Activated naive CD8-positive, alpha-beta T cell treated with anti-CD3 and anti-CD28 coated beads, Interleukin-2, amount 50 U/mL, for 16 hours (primary cell): ENCODE data around the gene C19orf12.

ENCODE experiments used
- DNase-seq: peaks from one replicate; pipeline ENCODE4 v3.0.0-alpha.2; 2020; ENCODE audit warnings: low read depth, low spot score

The C19orf12 gene

DNA sequence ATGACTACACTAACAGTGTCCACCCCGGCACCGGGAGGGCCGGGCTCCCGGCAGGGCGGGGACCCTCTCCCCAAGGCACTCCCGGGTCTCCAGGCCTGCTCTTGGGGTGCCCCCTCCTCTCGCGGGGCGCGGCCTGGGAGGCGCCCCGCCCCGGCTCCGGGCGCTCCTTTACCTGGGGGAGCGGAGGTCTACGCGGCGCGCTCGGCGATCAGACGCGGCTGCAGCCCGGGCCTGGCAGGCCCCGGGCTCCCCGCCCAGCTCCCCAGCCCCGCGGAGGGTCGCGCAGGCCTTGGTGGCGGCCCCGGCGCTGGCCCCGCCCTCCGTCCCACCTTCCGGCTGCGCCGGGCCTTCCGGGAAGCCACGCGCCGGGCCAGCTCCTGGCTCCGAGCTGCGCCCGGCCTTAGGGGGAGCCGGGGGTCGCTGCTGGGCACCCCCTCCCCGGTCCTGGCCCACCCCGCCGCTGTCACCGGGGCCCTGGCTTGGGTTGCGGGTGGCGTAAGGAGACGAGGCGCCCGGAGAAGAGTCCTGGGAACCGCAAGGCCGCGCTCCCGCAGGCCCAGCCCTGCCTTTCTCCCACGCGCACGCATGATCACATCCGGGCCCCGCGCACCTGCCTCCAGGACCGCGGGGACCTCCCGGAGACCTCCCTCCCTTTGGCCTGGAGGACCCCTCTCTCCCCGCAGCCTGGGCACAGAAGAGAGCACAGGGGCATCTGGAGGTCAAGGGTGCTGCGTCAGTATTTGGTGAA is at the start of gene C19orf12:
Gene C19orf12 (minus strand): TSS at position 309 of the 748 bp plus-strand sequence. CDS start 6,848 bp downstream, outside the sequence.
- DNase-seq, result peak; percentile 27

DNA sequence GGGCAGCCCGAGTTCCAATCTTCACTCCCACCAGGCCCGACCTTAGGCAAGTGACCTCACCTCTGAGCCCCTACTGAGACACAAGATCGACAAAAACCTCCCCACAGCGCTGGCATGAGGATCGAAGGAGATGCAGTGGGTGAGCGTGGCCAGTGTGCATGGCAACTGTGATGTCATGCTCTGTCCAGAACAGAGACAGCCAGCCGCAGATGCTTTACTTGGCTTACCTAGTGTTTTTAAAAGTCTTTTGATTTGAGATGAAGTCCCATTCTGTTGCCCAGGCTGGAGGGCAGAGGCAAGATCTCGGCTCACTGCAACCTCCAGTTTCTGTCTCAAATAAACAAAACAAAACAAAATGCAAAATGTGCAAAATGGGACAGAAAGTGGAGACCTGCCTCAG is 49.3 kb upstream of the C19orf12 start:
- no peak for DNase-seq

DNA sequence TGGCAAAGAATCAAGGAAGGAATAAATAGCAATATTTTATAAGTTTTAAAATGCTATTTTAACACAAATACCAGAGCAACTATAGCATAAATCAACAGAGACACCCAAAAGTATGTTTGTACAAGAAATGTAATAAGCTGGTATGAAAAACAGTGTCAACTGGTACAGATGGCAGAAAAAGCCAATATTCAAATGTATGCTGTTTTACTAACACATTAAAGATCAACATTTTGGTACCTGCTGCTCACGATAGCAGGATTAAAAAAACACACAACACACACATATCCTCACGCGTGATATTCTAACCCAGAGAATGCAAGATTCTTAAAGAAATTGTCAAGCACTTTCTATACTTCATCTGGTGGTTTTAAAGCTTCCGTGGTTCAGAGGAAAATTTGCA is 48.1 kb upstream of the C19orf12 start:
- no peak for DNase-seq

GRCh38 chr19:29761575-29762232 is 46.6 kb upstream of the C19orf12 start:
- no peak for DNase-seq

- DNase-seq, result no peak
Measured at GRCh38 chr19:29760752-29761502, 45.9 kb upstream of the C19orf12 start.

- no peak for DNase-seq
Measured at GRCh38 chr19:29759359-29759758, 44.3 kb upstream of the C19orf12 start.

GRCh38 chr19:29758863-29759262 is 43.8 kb upstream of the C19orf12 start:
- no peak for DNase-seq

GRCh38 chr19:29757551-29757950 is 42.5 kb upstream of the C19orf12 start:
- no peak for DNase-seq

GRCh38 chr19:29753934-29754305 is 38.9 kb upstream of the C19orf12 start:
- no peak for DNase-seq

- no peak for DNase-seq
Measured at GRCh38 chr19:29753190-29753933, 38.3 kb upstream of the C19orf12 start.

- no peak for DNase-seq
Measured at GRCh38 chr19:29752450-29753025, 37.5 kb upstream of the C19orf12 start.

DNA sequence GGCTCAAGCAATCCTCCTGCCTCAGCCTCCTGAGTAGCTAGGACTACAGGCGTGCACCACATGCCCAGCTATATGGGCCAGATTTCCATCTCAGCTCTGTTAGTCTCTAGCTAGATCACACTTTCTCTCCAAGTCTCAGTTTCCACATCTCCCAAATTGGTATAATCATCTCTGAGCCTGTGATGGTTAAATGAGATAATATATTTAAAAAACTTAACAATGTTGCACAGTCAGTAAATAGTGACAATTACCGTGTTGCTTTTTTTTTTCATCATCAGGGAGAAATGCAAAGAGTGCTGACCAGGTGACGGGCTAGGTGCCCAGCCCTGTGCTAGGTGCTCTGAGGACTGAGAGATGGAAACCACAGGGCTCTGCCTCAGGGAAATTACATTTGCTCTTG is 36.9 kb upstream of the C19orf12 start:
- no peak for DNase-seq

GRCh38 chr19:29750001-29750400 is 34.9 kb upstream of the C19orf12 start:
- DNase-seq, result no peak

DNA sequence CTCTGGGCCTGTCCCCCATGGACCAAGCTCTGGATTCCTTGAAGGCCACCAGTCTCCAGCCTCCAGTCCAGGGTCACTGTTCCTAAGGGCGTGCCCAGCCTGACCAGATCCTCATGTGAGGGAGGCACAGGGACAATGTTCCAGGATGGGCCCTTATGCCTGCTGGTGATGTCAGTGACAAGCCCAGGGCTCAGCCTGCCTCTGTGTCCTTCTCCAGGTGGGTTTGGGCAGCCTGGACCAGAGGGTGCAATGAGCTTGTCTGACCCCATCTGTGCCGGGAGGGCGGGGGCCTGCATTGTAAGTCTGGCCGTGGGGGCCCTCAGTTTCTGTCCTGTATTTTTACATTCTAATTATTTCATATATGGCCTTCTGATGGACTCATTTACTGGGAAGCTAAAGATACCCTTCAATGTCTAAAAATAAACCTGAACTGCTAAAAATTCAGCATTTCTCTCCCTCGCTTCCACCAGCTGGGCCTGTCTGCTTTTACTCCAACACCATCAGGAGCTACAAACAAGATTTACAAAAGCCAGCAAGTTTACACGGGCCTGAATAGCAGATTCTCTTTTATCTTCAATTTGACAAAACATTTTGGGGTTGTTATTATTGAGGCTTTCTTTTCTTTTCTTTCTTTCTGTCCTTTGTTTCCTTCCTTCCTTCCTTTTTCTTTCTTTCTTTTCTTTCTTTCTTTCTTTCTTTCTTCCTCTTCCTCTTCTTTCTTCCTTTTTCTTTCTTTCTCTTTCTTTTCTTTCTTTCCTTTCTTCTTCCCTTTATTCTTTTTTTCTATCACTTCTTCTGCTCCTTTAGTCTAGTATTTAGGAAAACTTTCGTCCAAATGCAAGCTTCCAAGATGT is 34.2 kb upstream of the C19orf12 start:
- no peak for DNase-seq

DNA sequence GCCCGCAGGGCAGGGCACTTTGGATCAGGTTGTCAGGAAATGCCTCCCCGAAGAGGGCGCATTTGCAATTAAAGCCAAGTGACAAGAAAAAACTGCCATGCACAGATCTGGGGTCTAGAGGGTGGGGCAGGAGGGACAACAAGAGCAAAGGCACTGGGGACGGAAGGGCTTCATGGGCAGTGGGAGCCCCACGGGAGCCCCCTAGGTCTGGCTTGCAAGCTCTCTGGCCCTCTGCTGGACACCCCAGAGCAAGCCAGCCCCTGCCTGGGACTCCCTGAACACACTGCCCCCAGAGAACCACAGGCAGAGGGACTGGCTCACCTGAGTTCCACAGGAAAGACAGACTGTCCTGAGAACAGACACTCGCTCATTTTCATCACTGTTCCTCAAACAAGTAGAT is 30.2 kb upstream of the C19orf12 start:
- DNase-seq, result no peak

GRCh38 chr19:29743681-29744080 is 28.6 kb upstream of the C19orf12 start:
- no peak for DNase-seq

- DNase-seq, result no peak
Measured at GRCh38 chr19:29741776-29742175, 26.7 kb upstream of the C19orf12 start.

DNA sequence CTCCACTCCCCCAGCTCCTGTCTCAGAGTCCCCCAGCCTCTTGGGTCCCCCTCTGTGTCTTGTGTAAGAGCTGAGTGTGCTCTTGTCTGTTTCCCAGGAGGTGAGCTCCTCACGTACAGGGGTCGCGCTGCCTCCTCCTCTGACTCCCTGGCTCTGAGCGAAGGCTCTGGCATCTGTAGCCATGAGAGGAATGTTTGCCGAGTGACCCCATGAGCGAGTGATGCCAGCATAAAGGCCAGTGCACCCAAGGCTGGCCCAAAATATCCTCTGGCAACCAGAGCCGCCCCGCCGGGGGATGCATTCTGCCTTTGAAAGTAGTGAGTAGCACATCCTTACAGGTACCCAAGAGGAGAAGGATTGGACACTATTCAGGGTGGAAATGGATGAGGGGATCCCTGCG is 26.2 kb upstream of the C19orf12 start:
- DNase-seq, result no peak

GRCh38 chr19:29737461-29738000 is 22.5 kb upstream of the C19orf12 start:
- no peak for DNase-seq

DNA sequence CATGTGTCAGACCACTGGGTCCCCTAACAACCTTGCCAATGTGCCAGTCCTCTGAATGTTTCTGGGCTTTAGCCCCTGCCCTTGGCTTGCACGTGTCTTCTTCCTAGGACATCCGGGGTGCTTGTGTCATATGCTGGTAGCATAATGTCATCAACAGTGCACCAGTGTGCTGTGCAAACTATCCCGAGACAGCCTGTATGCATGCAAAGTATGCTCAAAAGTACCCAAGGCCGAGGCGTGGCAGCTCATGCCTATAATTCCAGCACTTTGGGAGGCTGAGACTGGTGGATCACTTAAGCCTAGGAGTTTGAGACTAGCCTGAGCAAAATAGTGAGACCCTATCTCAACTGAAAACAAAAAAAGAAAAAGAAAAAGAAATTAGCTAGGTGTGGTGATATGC is 20.8 kb upstream of the C19orf12 start:
- no peak for DNase-seq
